NK-92 (cell line): ENCODE data around the gene TTLL5.

Source experiments
- DNase-seq: peaks from one replicate; lab custom pipeline; 2025; ENCODE audit not compliant: unreplicated experiment; lab: John Stamatoyannopoulos, UW

The TTLL5 gene

GRCh38 chr14:75941030-75941429 lies 280.0 kb downstream of the TTLL5 start:
- DNase-seq = no peak

- no peak for DNase-seq
Measured at GRCh38 chr14:75944607-75945241, 283.7 kb downstream of the TTLL5 start.

- DNase-seq = no peak
Measured at GRCh38 chr14:75946785-75947184, 285.7 kb downstream of the TTLL5 start.

DNA sequence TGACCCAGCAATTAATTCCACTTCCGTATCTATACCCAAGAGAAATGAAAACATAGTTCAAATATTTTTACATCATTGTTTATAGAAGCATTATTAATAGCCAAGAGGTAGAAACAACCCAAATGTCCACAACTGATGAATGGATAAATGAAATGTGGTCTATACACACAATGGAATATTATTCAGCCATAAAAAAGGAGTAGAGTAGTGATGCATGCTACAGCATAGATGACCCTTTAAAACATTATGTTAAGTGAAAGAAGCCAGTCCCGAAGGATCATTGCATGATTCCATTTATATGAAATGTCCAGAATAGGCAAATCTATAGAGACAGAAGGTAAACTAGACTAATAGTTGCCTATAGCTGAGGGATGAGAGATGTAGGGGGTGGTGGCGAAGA lies 291.4 kb downstream of the TTLL5 start:
- DNase-seq = no peak

- DNase-seq = no peak
Measured at GRCh38 chr14:75959031-75959430, 298.0 kb downstream of the TTLL5 start.

- DNase-seq = no peak
Measured at GRCh38 chr14:75960231-75960630, 299.2 kb downstream of the TTLL5 start.

GRCh38 chr14:75961662-75962061 lies 300.6 kb downstream of the TTLL5 start:
- DNase-seq = no peak

- DNase-seq = no peak
Measured at GRCh38 chr14:75967866-75968265, 306.8 kb downstream of the TTLL5 start.

DNA sequence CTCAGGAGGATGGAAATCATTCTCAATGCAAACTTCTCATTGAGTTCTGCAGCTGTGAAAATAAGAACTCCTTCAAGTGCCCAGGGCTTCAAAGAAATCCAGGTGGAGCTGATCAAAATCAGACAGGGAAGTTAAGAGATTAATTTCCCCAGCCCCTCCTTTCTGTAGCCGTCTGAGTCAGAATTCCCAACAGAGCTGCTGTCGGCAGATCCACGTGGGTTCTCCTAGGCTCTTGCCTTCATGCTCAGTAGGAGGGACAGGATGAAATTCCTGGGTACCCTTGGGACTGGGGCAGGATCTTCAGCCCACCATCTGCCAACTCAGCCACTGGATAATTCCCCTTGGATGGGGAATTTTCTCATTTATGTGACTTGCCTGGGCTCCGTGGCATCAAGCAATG lies 307.4 kb downstream of the TTLL5 start:
- no peak for DNase-seq

DNA sequence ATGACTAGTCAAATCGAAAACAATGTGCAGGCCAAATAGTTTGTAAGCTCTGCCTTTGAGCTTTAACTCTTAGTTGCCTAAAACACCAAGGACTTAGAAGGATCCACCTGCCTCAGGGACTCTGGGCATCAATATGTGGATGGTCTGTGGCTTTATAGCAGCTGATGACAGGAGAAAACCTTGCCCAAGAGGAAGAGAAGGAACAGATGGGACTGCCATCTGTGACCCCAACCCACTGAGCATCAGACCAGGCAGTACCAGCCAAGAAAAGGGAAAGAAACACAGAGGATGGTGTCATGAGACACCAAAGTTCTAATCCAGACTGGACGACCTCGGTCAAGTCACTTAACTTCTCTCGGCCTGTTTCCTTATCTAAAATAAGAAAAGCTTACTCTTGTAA lies 308.1 kb downstream of the TTLL5 start:
- DNase-seq = no peak

DNA sequence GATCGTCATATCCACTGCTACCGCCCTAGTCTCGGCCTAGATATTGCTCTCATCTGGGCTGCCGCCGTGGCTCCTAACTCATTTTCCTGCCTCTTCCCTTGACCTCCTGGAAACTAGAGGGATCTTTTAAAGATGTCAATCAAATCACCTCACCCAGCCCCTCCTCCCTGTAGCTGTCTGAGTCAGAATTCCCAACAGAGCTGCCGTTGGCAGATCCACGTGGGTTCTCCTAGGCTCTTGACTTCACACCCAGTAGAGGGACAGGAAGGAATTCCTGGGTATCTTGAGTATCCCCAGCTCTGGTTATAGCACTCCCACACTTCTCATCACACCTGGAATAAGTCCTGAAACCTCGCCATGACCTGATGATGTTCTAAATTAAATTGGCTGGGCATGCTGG lies 308.8 kb downstream of the TTLL5 start:
- no peak for DNase-seq

DNA sequence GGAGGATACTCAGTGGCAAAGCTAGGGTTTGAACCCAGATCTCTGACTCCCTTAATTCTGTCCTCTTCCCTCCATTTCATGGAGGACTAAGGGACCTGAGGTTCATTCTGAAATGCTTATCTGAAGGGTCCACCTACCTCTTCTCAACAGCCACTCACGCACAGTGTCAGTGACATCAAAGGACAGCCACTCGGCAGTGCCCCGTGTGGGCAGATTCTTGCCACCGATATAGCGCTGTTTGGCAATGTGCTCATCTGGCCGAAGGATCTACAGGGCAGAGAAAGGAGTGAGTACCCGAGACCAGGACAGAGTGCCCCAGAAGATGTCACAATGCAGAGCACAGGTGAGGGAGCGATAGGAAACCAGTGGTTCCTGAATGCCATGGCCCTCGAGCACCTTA lies 309.9 kb downstream of the TTLL5 start:
- no peak for DNase-seq

GRCh38 chr14:75971509-75971908 lies 310.5 kb downstream of the TTLL5 start:
- DNase-seq = no peak

DNA sequence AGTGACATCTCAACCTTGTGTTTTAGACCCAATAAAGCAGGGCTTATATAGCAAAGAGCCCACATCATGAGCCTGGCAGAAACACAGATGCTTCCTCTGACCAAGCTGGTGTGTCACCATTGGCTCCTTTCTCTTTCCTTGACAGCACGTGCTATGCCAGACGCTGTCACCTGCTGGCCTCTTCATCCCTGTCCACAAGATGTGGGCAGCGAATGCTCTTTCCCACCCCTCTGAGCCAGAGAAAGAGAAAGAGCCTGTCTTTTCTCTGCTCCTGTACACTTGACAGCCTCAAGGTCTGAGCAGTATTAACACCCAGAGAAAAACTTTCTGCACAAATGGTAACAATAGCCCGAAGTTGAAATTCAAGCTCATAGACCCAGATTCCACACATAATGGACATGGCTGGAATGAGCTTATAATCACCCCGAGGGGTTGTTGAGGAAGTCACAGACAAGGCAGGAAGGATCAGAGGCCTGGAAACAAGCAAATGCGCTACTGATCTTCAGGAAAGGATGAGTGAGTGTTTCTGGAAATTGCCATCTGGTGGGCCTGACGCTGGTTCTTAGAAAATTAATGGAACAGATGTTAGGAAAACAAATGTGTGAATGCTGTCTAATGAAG lies 311.9 kb downstream of the TTLL5 start:
- no peak for DNase-seq

GRCh38 chr14:75976826-75977581 lies 316.0 kb downstream of the TTLL5 start:
- no peak for DNase-seq

- no peak for DNase-seq
Measured at GRCh38 chr14:75977582-75977943, 316.5 kb downstream of the TTLL5 start.

GRCh38 chr14:75978249-75978731 lies 317.2 kb downstream of the TTLL5 start:
- no peak for DNase-seq

GRCh38 chr14:75979071-75979571 lies 318.1 kb downstream of the TTLL5 start:
- DNase-seq = no peak

- DNase-seq = no peak
Measured at GRCh38 chr14:75979648-75980565, 318.9 kb downstream of the TTLL5 start.

GRCh38 chr14:75980856-75981255 lies 319.8 kb downstream of the TTLL5 start:
- no peak for DNase-seq
